ENCODE measurements around the gene XPO6.

Gene XPO6

GRCh38 chr16:28062261-28062846 is 149.4 kb downstream of the XPO6 start:
- DNase-seq (ENCODE audit: low read depth): no peak

GRCh38 chr16:28061352-28062101 is 150.2 kb downstream of the XPO6 start:
- no peak for DNase-seq (ENCODE audit: low read depth)

- DNase-seq (ENCODE audit: low read depth): no peak
Observed at GRCh38 chr16:28059841-28060575, 151.8 kb downstream of the XPO6 start.

GRCh38 chr16:28058839-28059589 is 152.8 kb downstream of the XPO6 start:
- no peak for DNase-seq (ENCODE audit: low read depth)

- DNase-seq (ENCODE audit: low read depth): no peak
Observed at GRCh38 chr16:28057949-28058348, 153.8 kb downstream of the XPO6 start.

GRCh38 chr16:28053461-28053860 is 158.3 kb downstream of the XPO6 start:
- DNase-seq (ENCODE audit: low read depth): no peak

- no peak for DNase-seq (ENCODE audit: low read depth)
Observed at GRCh38 chr16:28052274-28053128, 159.3 kb downstream of the XPO6 start.

- DNase-seq (ENCODE audit: low read depth): no peak
Observed at GRCh38 chr16:28051486-28051885, 160.3 kb downstream of the XPO6 start.

All from iris pigment epithelial cell (primary cell).